Measurements from ENCODE around the gene RALGAPA1.

DNA sequence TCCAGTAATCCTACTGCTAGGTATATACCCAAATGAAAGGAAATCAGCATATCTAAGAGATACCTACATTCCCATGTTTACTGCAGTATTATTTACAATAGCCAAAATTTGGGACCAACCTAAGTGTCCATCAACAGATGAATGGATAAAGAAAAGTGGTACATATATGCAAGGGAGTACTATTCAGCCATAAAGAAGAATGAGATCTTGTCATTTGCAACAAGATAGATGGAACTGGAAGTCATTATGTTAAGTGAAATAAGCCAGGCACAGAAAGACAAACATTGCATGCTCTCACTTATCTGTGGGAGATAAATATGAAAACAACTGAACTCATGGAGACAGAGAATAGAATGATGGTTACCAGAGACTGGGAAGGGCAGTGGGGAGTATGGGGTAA is 165.6 kb downstream of the RALGAPA1 start:
- TF ChIP-seq, protein P1, sequence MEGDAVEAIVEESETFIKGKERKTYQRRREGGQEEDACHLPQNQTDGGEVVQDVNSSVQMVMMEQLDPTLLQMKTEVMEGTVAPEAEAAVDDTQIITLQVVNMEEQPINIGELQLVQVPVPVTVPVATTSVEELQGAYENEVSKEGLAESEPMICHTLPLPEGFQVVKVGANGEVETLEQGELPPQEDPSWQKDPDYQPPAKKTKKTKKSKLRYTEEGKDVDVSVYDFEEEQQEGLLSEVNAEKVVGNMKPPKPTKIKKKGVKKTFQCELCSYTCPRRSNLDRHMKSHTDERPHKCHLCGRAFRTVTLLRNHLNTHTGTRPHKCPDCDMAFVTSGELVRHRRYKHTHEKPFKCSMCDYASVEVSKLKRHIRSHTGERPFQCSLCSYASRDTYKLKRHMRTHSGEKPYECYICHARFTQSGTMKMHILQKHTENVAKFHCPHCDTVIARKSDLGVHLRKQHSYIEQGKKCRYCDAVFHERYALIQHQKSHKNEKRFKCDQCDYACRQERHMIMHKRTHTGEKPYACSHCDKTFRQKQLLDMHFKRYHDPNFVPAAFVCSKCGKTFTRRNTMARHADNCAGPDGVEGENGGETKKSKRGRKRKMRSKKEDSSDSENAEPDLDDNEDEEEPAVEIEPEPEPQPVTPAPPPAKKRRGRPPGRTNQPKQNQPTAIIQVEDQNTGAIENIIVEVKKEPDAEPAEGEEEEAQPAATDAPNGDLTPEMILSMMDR (IDR thresholded peaks at IDR 0.05; ENCODE audit: poor library complexity), result no peak
- TF ChIP-seq EZH2 (IDR thresholded peaks at IDR 0.05; ENCODE audit: borderline replicate concordance), result no peak

All from hepatocyte (in vitro differentiated cells).